Stimulated activated CD8-positive, alpha-beta memory T cell treated with anti-CD3 and anti-CD28 coated beads, Interleukin-15, amount 100 ng/mL, for 1 hour (primary cell): ENCODE results near the gene UBE2H.
"Not testable (repeated sequence)": the region's sequence is repeated elsewhere in the genome, so short reads cannot be mapped to it uniquely, and the experiment has no call there.

Experiments
- DNase-seq: peaks from one replicate; pipeline ENCODE4 v3.0.0-alpha.2; 2020; ENCODE audit warnings: low read depth

The UBE2H gene

GRCh38 chr7:129908181-129908580 is 44.6 kb downstream of the UBE2H start:
- DNase-seq = no peak

- no peak for DNase-seq
These were observed 45.5 kb downstream of the UBE2H start for GRCh38 chr7:129907122-129907736.

- DNase-seq = no peak
These were observed 46.1 kb downstream of the UBE2H start for GRCh38 chr7:129906700-129907099.

GRCh38 chr7:129903935-129904334 is 48.8 kb downstream of the UBE2H start:
- no peak for DNase-seq

GRCh38 chr7:129902788-129903422 is 49.9 kb downstream of the UBE2H start:
- DNase-seq = no peak

- DNase-seq = no peak
These were observed 54.1 kb downstream of the UBE2H start for GRCh38 chr7:129898502-129899160.

GRCh38 chr7:129898007-129898406 is 54.8 kb downstream of the UBE2H start:
- DNase-seq = no peak

GRCh38 chr7:129896568-129897382 is 56.0 kb downstream of the UBE2H start:
- no peak for DNase-seq

GRCh38 chr7:129894184-129894583 is 58.6 kb downstream of the UBE2H start:
- DNase-seq = not testable (repeated sequence)

GRCh38 chr7:129890090-129890489 is 62.7 kb downstream of the UBE2H start:
- DNase-seq = no peak

- no peak for DNase-seq
These were observed 63.5 kb downstream of the UBE2H start for GRCh38 chr7:129889133-129889844.

- DNase-seq = no peak
These were observed 64.9 kb downstream of the UBE2H start for GRCh38 chr7:129887865-129888264.

GRCh38 chr7:129886818-129887186 is 66.0 kb downstream of the UBE2H start:
- DNase-seq = no peak

- DNase-seq = no peak
These were observed 66.5 kb downstream of the UBE2H start for GRCh38 chr7:129886167-129886817.

- no peak for DNase-seq
These were observed 68.3 kb downstream of the UBE2H start for GRCh38 chr7:129884495-129884894.

- DNase-seq = no peak
These were observed 69.6 kb downstream of the UBE2H start for GRCh38 chr7:129883151-129883550.

GRCh38 chr7:129882531-129882930 is 70.2 kb downstream of the UBE2H start:
- DNase-seq = no peak

GRCh38 chr7:129877146-129877792 is 75.5 kb downstream of the UBE2H start:
- DNase-seq = no peak

- DNase-seq = no peak
These were observed 76.9 kb downstream of the UBE2H start for GRCh38 chr7:129875745-129876411.

GRCh38 chr7:129875160-129875559 is 77.6 kb downstream of the UBE2H start:
- DNase-seq = no peak
